ENCODE results near the gene TBC1D8. TPM values are rescaled to one million over a fixed set of nuclear protein-coding genes. Genes with fewer than 3 reads are reported as not detected.

The TBC1D8 gene
- total and polyA plus RNA-seq, 5 donors: 36.4 to 79.5 (median 49.5) TPM

GRCh38 chr2:101135412-101136296, 15.5 kb downstream of the TBC1D8 start:
- peaks cover 5% of the 10 kb centered on the region for H3K4me1 ChIP-seq (ENCODE audit: control insufficient read depth, insufficient read depth, low read length)
- H3K9me3 ChIP-seq (ENCODE audit: control insufficient read depth, low read length): no peaks in the 10 kb centered on the region
- intact Hi-C loops (cut with DNase I): no loop called here
- no peaks in the 10 kb centered on the region for H3K27me3 ChIP-seq (ENCODE audit: control insufficient read depth, insufficient read depth)
- 83% methylated on average over 9 of the region's 9 CpGs for WGBS
- DNase-seq: no peak
- no peak for ATAC-seq
- no peak overlapping the region for H3K4me3 ChIP-seq (ENCODE audit: low read length)
- no peak overlapping the region for H3K27ac ChIP-seq (ENCODE audit: low read length)

- Histone ChIP-seq H3K4me3 (ENCODE audit: low read length) (no peak overlapping the region), H3K27ac (ENCODE audit: low read length) (no peak overlapping the region), H3K9me3 (ENCODE audit: control insufficient read depth, low read length) (no peaks in the 10 kb centered on the region), H3K27me3 (ENCODE audit: control insufficient read depth, insufficient read depth) (no peaks in the 10 kb centered on the region), H3K4me1 (ENCODE audit: control insufficient read depth, insufficient read depth, low read length) (peaks cover 1% of the 10 kb centered on the region)
- DNase-seq (no peak), ATAC-seq (peak in 1 of 2 donors; percentile 20)
- WGBS: 59% methylated on average over 2 of the region's 2 CpGs
- intact Hi-C loops (cut with DNase I): no loop called here
Observed at GRCh38 chr2:101133492-101134100, 17.6 kb downstream of the TBC1D8 start.

- no peak overlapping the region for H3K4me3 ChIP-seq (ENCODE audit: low read length)
- no peak overlapping the region for H3K27ac ChIP-seq (ENCODE audit: low read length)
- DNase-seq (no peak), ATAC-seq (no peak)
- no peaks in the 10 kb centered on the region for H3K9me3 ChIP-seq (ENCODE audit: control insufficient read depth, low read length)
- H3K4me1 ChIP-seq (ENCODE audit: control insufficient read depth, insufficient read depth, low read length): peaks cover 3% of the 10 kb centered on the region
- no peaks in the 10 kb centered on the region for H3K27me3 ChIP-seq (ENCODE audit: control insufficient read depth, insufficient read depth)
- intact Hi-C loops (cut with DNase I): no loop called here
- 69% methylated on average over 2 of the region's 2 CpGs for WGBS
Observed at GRCh38 chr2:101132202-101132601, 19.0 kb downstream of the TBC1D8 start.

- H3K4me1 ChIP-seq (ENCODE audit: control insufficient read depth, insufficient read depth, low read length): peaks cover 10% of the 10 kb centered on the region
- intact Hi-C loops (cut with DNase I): no loop called here
Observed at GRCh38 chr2:101130081-101130480, 21.1 kb downstream of the TBC1D8 start.

GRCh38 chr2:101127319-101128056, 23.7 kb downstream of the TBC1D8 start:
- Histone ChIP-seq H3K27me3 (ENCODE audit: control insufficient read depth, insufficient read depth) (no peaks in the 10 kb centered on the region), H3K4me3 (ENCODE audit: low read length) (no peak overlapping the region), H3K27ac (ENCODE audit: low read length) (peak overlapping the region; percentile 21), H3K4me1 (ENCODE audit: control insufficient read depth, insufficient read depth, low read length) (peaks cover 23% of the 10 kb centered on the region), H3K9me3 (ENCODE audit: control insufficient read depth, low read length) (no peaks in the 10 kb centered on the region)
- WGBS: 91% methylated on average over 5 of the region's 5 CpGs
- no peak for DNase-seq
- no peak for ATAC-seq
- intact Hi-C loops (cut with DNase I): no loop called here

More at GRCh38 chr2:101130081-101130480, 21.1 kb downstream of the TBC1D8 start:
- no peaks in the 10 kb centered on the region for H3K9me3 ChIP-seq (ENCODE audit: control insufficient read depth, low read length)
- DNase-seq: no peak
- 81% methylated on average over 13 of the region's 13 CpGs for WGBS
- H3K27me3 ChIP-seq (ENCODE audit: control insufficient read depth, insufficient read depth): no peaks in the 10 kb centered on the region
- peak overlapping the region; percentile 25 for H3K27ac ChIP-seq (ENCODE audit: low read length)
- peak in 1 of 2 donors; percentile 27 for ATAC-seq
- no peak overlapping the region for H3K4me3 ChIP-seq (ENCODE audit: low read length)

GRCh38 chr2:101125808-101126207, 25.4 kb downstream of the TBC1D8 start:
- H3K9me3 ChIP-seq (ENCODE audit: control insufficient read depth, low read length): no peaks in the 10 kb centered on the region
- H3K27me3 ChIP-seq (ENCODE audit: control insufficient read depth, insufficient read depth): no peaks in the 10 kb centered on the region
- ATAC-seq (no peak), DNase-seq (no peak)
- 84% methylated on average over 3 of the region's 3 CpGs for WGBS
- H3K4me1 ChIP-seq (ENCODE audit: control insufficient read depth, insufficient read depth, low read length): peaks cover 28% of the 10 kb centered on the region
- H3K4me3 ChIP-seq (ENCODE audit: low read length): no peak overlapping the region
- H3K27ac ChIP-seq (ENCODE audit: low read length): peak overlapping the region; percentile 61
- intact Hi-C loops (cut with DNase I): no loop called here

GRCh38 chr2:101125374-101125773, 25.8 kb downstream of the TBC1D8 start:
- intact Hi-C loops (cut with DNase I): no loop called here
- Histone ChIP-seq H3K27ac (ENCODE audit: low read length) (peak overlapping the region; percentile 49), H3K27me3 (ENCODE audit: control insufficient read depth, insufficient read depth) (no peaks in the 10 kb centered on the region), H3K4me3 (ENCODE audit: low read length) (no peak overlapping the region), H3K4me1 (ENCODE audit: control insufficient read depth, insufficient read depth, low read length) (peaks cover 32% of the 10 kb centered on the region), H3K9me3 (ENCODE audit: control insufficient read depth, low read length) (no peaks in the 10 kb centered on the region)
- ATAC-seq: no peak
- 35% methylated on average over 3 of the region's 3 CpGs for WGBS
- no peak for DNase-seq

GRCh38 chr2:101124643-101125366, 26.4 kb downstream of the TBC1D8 start:
- no peaks in the 10 kb centered on the region for H3K27me3 ChIP-seq (ENCODE audit: control insufficient read depth, insufficient read depth)
- peaks cover 38% of the 10 kb centered on the region for H3K4me1 ChIP-seq (ENCODE audit: control insufficient read depth, insufficient read depth, low read length)
- intact Hi-C loops (cut with DNase I): no loop called here
- WGBS: 10% methylated on average over 7 of the region's 7 CpGs
- H3K4me3 ChIP-seq (ENCODE audit: low read length): no peak overlapping the region
- H3K9me3 ChIP-seq (ENCODE audit: control insufficient read depth, low read length): no peaks in the 10 kb centered on the region
- peak; percentile 74 to 84 for ATAC-seq
- peak; percentile 77 to 86 (median 85) for DNase-seq
- peak overlapping the region; percentile 95 for H3K27ac ChIP-seq (ENCODE audit: low read length)

GRCh38 chr2:101123795-101124471, 27.2 kb downstream of the TBC1D8 start:
- ATAC-seq (no peak), DNase-seq (no peak)
- 60% methylated on average over 5 of the region's 5 CpGs for WGBS
- intact Hi-C loops (cut with DNase I): no loop called here
- H3K9me3 ChIP-seq (ENCODE audit: control insufficient read depth, low read length): no peaks in the 10 kb centered on the region
- H3K27ac ChIP-seq (ENCODE audit: low read length): peak overlapping the region; percentile 90
- peaks cover 46% of the 10 kb centered on the region for H3K4me1 ChIP-seq (ENCODE audit: control insufficient read depth, insufficient read depth, low read length)
- H3K4me3 ChIP-seq (ENCODE audit: low read length): no peak overlapping the region
- no peaks in the 10 kb centered on the region for H3K27me3 ChIP-seq (ENCODE audit: control insufficient read depth, insufficient read depth)

- peak in 1 of 2 donors; percentile 11 for ATAC-seq
- 65% methylated on average over 7 of the region's 7 CpGs for WGBS
Observed at GRCh38 chr2:101121174-101121573, 30.0 kb downstream of the TBC1D8 start.

More at GRCh38 chr2:101121174-101121573, 30.0 kb downstream of the TBC1D8 start:
- peak in 1 of 3 donors; percentile 59 for DNase-seq
- Histone ChIP-seq H3K9me3 (ENCODE audit: control insufficient read depth, low read length) (no peaks in the 10 kb centered on the region), H3K4me3 (ENCODE audit: low read length) (no peak overlapping the region), H3K27ac (ENCODE audit: low read length) (peak overlapping the region; percentile 54), H3K4me1 (ENCODE audit: control insufficient read depth, insufficient read depth, low read length) (peaks cover 48% of the 10 kb centered on the region), H3K27me3 (ENCODE audit: control insufficient read depth, insufficient read depth) (no peaks in the 10 kb centered on the region)
- intact Hi-C loops (cut with DNase I): no loop called here

All from right cardiac atrium (tissue), 5 donors.